ENCODE measurements around the gene ETV3.

- TF ChIP-seq CTCF (IDR thresholded peaks at IDR 0.05) (no peak), POLR2A (IDR thresholded peaks at IDR 0.05) (no peak)
These were observed 21.5 kb downstream of the ETV3 start for GRCh38 chr1:157116737-157117103.

Data from uterus (tissue), 2 donors.